ENCODE measurements around the gene SENP1. TPM values are rescaled to one million over a fixed set of nuclear protein-coding genes. Genes with fewer than 3 reads are reported as not detected.

Gene SENP1
- total and polyA plus RNA-seq, 2 of the 13 experiments (the other 11 are each of a cell fraction or from before 2014, with no cell fraction given) = 14.0 to 20.2 TPM

GRCh38 chr12:48105867-48106680, at the start of gene SENP1 (continued):
- TF ChIP-seq, protein P1, sequence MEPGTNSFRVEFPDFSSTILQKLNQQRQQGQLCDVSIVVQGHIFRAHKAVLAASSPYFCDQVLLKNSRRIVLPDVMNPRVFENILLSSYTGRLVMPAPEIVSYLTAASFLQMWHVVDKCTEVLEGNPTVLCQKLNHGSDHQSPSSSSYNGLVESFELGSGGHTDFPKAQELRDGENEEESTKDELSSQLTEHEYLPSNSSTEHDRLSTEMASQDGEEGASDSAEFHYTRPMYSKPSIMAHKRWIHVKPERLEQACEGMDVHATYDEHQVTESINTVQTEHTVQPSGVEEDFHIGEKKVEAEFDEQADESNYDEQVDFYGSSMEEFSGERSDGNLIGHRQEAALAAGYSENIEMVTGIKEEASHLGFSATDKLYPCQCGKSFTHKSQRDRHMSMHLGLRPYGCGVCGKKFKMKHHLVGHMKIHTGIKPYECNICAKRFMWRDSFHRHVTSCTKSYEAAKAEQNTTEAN (CRISPR knock-in tag; conservative IDR thresholded peaks at IDR 0.05) = no peak; the same call in 1 of the 2 replicates
- peak; percentile 63; the same call in 1 of the 2 replicates for TF ChIP-seq RFX1 (IDR thresholded peaks at IDR 0.05)
- no peak; the same call in 1 of the 2 replicates for TF ChIP-seq ZNF563 (CRISPR knock-in tag; IDR thresholded peaks at IDR 0.05)
- no peak; the same call in 1 of the 2 replicates for TF ChIP-seq TOE1 (CRISPR knock-in tag; IDR thresholded peaks at IDR 0.05)
- TF ChIP-seq CREM (IDR thresholded peaks at IDR 0.05) = peak; percentile 60
- TF ChIP-seq CREM (CRISPR knock-in tag; IDR thresholded peaks at IDR 0.05) = no peak
- TF ChIP-seq, protein P2, sequence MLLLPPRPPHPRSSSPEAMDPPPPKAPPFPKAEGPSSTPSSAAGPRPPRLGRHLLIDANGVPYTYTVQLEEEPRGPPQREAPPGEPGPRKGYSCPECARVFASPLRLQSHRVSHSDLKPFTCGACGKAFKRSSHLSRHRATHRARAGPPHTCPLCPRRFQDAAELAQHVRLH (CRISPR knock-in tag; IDR thresholded peaks at IDR 0.05; ENCODE audit: borderline replicate concordance, low read depth) = peak; percentile 88; the same call in 1 of the 2 replicates
- peak; percentile 98 for TF ChIP-seq KMT2B (CRISPR knock-in tag; IDR thresholded peaks at IDR 0.05)
- TF ChIP-seq ZBTB34 (CRISPR knock-in tag; IDR thresholded peaks at IDR 0.05) = no peak
- peak; percentile 36; the same call in 1 of the 2 replicates for TF ChIP-seq TGIF2 (CRISPR knock-in tag; IDR thresholded peaks at IDR 0.05)
- TF ChIP-seq HDAC6 (IDR thresholded peaks at IDR 0.05; ENCODE audit: low read depth, low read length) = no peak
- TF ChIP-seq, protein P3, sequence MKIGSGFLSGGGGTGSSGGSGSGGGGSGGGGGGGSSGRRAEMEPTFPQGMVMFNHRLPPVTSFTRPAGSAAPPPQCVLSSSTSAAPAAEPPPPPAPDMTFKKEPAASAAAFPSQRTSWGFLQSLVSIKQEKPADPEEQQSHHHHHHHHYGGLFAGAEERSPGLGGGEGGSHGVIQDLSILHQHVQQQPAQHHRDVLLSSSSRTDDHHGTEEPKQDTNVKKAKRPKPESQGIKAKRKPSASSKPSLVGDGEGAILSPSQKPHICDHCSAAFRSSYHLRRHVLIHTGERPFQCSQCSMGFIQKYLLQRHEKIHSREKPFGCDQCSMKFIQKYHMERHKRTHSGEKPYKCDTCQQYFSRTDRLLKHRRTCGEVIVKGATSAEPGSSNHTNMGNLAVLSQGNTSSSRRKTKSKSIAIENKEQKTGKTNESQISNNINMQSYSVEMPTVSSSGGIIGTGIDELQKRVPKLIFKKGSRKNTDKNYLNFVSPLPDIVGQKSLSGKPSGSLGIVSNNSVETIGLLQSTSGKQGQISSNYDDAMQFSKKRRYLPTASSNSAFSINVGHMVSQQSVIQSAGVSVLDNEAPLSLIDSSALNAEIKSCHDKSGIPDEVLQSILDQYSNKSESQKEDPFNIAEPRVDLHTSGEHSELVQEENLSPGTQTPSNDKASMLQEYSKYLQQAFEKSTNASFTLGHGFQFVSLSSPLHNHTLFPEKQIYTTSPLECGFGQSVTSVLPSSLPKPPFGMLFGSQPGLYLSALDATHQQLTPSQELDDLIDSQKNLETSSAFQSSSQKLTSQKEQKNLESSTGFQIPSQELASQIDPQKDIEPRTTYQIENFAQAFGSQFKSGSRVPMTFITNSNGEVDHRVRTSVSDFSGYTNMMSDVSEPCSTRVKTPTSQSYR (CRISPR knock-in tag; IDR thresholded peaks at IDR 0.05; ENCODE audit: borderline replicate concordance) = peak; percentile 99
- TF ChIP-seq ARHGAP35 (CRISPR knock-in tag; IDR thresholded peaks at IDR 0.05; ENCODE audit: borderline replicate concordance) = no peak
- peak; percentile 69 for TF ChIP-seq ZNF605 (CRISPR knock-in tag; IDR thresholded peaks at IDR 0.05)
- TF ChIP-seq PHF20 (CRISPR knock-in tag; IDR thresholded peaks at IDR 0.05) = peak; percentile 97
- no peak for TF ChIP-seq PAWR (CRISPR knock-in tag; IDR thresholded peaks at IDR 0.05; ENCODE audit: borderline replicate concordance)
- no peak for TF ChIP-seq PLRG1 (conservative IDR thresholded peaks at IDR 0.05)
- no peak for TF ChIP-seq TRIM24 (CRISPR knock-in tag; IDR thresholded peaks at IDR 0.05)
- no peak for TF ChIP-seq ZNF17 (CRISPR knock-in tag; IDR thresholded peaks at IDR 0.05)
- TF ChIP-seq ZNF143 (CRISPR knock-in tag; IDR thresholded peaks at IDR 0.05) = no peak
- peak; percentile 30; the same call in 1 of the 2 replicates for TF ChIP-seq FOXC1 (CRISPR knock-in tag; IDR thresholded peaks at IDR 0.05; ENCODE audit: borderline replicate concordance)
- peak; percentile 27 for TF ChIP-seq PHF5A (CRISPR knock-in tag; IDR thresholded peaks at IDR 0.05; ENCODE audit: low read depth, unreplicated experiment)
- no peak for TF ChIP-seq ZNF557 (CRISPR knock-in tag; IDR thresholded peaks at IDR 0.05)
- TF ChIP-seq SMAD1 (CRISPR knock-in tag; IDR thresholded peaks at IDR 0.05; ENCODE audit: borderline replicate concordance, low read depth) = 0 out of 2 replicates have a peak, but pooled peaks have one; percentile 74
- no peak for TF ChIP-seq BHLHE40 (IDR thresholded peaks at IDR 0.05; ENCODE audit: low read length)

Data from HepG2 (cell line).